ENCODE results near the gene ITSN2. TPM values are rescaled to one million over a fixed set of nuclear protein-coding genes. Genes with fewer than 3 reads are reported as not detected.

ITSN2 gene
- total RNA-seq, 1 experiment from 2014 or later, result 26.5 TPM

- H3K9ac ChIP-seq (ENCODE audit: low read length), result no peak overlapping the region
- no peaks in the 10 kb centered on the region for H3K9me3 ChIP-seq (ENCODE audit: control insufficient read depth in 1 of 2, insufficient read depth in 1 of 2, low read depth in 1 of 2, low read length in 2 of 2)
- intact Hi-C loops (cut with micrococcal nuclease), result no loop called here
- H4K20me1 ChIP-seq (ENCODE audit: insufficient read depth), result no peaks in the 10 kb centered on the region
- ChIA-PET RAD21 (ENCODE audit: low non-redundant PET in 1 of 2, low total read pairs in 2 of 2, uncharacterized antibody in 2 of 2, unreplicated experiment in 2 of 2) (no interaction called here), CTCF (no interaction called here), POLR2A (no interaction called here)
- no peak overlapping the region for H3K4me2 ChIP-seq (ENCODE audit: low read length)
- no peaks in the 10 kb centered on the region for H3K4me1 ChIP-seq (ENCODE audit: control insufficient read depth in 1 of 2, insufficient read depth in 2 of 2, low read length in 2 of 2)
- H3K9me2 ChIP-seq (ENCODE audit: insufficient read depth), result no peaks in the 10 kb centered on the region
- no TSS peak for BruUV-seq (replicated peaks)
- TF ChIP-seq ELF1 (IDR thresholded peaks at IDR 0.05; ENCODE audit: borderline replicate concordance, low read depth), result no peak
- no peak for TF ChIP-seq FOSL1 (IDR thresholded peaks at IDR 0.05; ENCODE audit: low read depth)
- no peak for TF ChIP-seq YY1 (IDR thresholded peaks at IDR 0.05; ENCODE audit: extremely low read depth, insufficient replicate concordance, low read depth, low read length)
- TF ChIP-seq ATF3 (IDR thresholded peaks at IDR 0.05), result no peak
- TF ChIP-seq, protein P1, sequence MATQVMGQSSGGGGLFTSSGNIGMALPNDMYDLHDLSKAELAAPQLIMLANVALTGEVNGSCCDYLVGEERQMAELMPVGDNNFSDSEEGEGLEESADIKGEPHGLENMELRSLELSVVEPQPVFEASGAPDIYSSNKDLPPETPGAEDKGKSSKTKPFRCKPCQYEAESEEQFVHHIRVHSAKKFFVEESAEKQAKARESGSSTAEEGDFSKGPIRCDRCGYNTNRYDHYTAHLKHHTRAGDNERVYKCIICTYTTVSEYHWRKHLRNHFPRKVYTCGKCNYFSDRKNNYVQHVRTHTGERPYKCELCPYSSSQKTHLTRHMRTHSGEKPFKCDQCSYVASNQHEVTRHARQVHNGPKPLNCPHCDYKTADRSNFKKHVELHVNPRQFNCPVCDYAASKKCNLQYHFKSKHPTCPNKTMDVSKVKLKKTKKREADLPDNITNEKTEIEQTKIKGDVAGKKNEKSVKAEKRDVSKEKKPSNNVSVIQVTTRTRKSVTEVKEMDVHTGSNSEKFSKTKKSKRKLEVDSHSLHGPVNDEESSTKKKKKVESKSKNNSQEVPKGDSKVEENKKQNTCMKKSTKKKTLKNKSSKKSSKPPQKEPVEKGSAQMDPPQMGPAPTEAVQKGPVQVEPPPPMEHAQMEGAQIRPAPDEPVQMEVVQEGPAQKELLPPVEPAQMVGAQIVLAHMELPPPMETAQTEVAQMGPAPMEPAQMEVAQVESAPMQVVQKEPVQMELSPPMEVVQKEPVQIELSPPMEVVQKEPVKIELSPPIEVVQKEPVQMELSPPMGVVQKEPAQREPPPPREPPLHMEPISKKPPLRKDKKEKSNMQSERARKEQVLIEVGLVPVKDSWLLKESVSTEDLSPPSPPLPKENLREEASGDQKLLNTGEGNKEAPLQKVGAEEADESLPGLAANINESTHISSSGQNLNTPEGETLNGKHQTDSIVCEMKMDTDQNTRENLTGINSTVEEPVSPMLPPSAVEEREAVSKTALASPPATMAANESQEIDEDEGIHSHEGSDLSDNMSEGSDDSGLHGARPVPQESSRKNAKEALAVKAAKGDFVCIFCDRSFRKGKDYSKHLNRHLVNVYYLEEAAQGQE (IDR thresholded peaks at IDR 0.05; ENCODE audit: low read depth), result no peak
- no peak for TF ChIP-seq CEBPB (IDR thresholded peaks at IDR 0.05; ENCODE audit: low read depth)
- no peak for TF ChIP-seq ZBTB33 (IDR thresholded peaks at IDR 0.05; ENCODE audit: extremely low read depth, insufficient replicate concordance, low read length)
- no peak for TF ChIP-seq CTCF (IDR thresholded peaks at IDR 0.05 in 2 of 3, conservative IDR thresholded peaks at IDR 0.05 in 1 of 3; ENCODE audit: borderline replicate concordance in 1 of 3, insufficient read depth in 1 of 3, low read depth in 2 of 3, low read length in 2 of 3)
- TF ChIP-seq ZFX (IDR thresholded peaks at IDR 0.05), result no peak
- TF ChIP-seq JUND (IDR thresholded peaks at IDR 0.05), result no peak
- no peak for TF ChIP-seq EZH2 (IDR thresholded peaks at IDR 0.05)
- no peak for TF ChIP-seq EGR1 (IDR thresholded peaks at IDR 0.05; ENCODE audit: low read depth)
- TF ChIP-seq SIN3A (IDR thresholded peaks at IDR 0.05; ENCODE audit: low read depth), result no peak
- no peak for TF ChIP-seq POLR2A (IDR thresholded peaks at IDR 0.05; ENCODE audit: borderline replicate concordance, extremely low read depth, insufficient read depth, insufficient read length)
- TF ChIP-seq RAD21 (IDR thresholded peaks at IDR 0.05; ENCODE audit: low read depth), result no peak
- no peak for TF ChIP-seq MAX (IDR thresholded peaks at IDR 0.05)
- TF ChIP-seq CBX3 (IDR thresholded peaks at IDR 0.05; ENCODE audit: low read depth), result no peak
- no peaks in the 10 kb centered on the region for H3K36me3 ChIP-seq (ENCODE audit: control insufficient read depth in 1 of 2, insufficient read depth in 2 of 2, low read length in 2 of 2)
- DNase-seq (ENCODE audit: low read depth, low spot score) (no peak), ATAC-seq (no peak)
- no peaks in the 10 kb centered on the region for H3K79me2 ChIP-seq (ENCODE audit: insufficient read depth, low read length)
- no peaks in the 10 kb centered on the region for H3K27me3 ChIP-seq (ENCODE audit: insufficient read depth, low read length)
- no peak overlapping the region for H3K27ac ChIP-seq (ENCODE audit: low read depth, low read length)
- H3K4me3 ChIP-seq (replicated peaks in 1 of 2; ENCODE audit: low read depth in 1 of 2, low read length in 2 of 2), result no peak overlapping the region
- no peak overlapping the region for H2AFZ ChIP-seq (ENCODE audit: low read depth, low read length, poor library complexity, severe bottlenecking)
These were observed 127.0 kb downstream of the ITSN2 start for GRCh38 chr2:24233321-24233720.

Data from HCT116 (cell line).